K562 (cell line): ENCODE measurements around the gene QRICH1. TPM values are rescaled to one million over a fixed set of nuclear protein-coding genes. Genes with fewer than 3 reads are reported as not detected.

Experiments
- ATAC-seq: fragments of 200-7000 bp; cut with Tn5 transposase; 3 replicates; pipeline ENCODE4 v1.9.1; 2020; ENCODE audit warnings: moderate library complexity
- BruUV-seq: library from RNA; stranded (reverse); fragments of 400-500 nt; replicated peaks from 2 replicates; lab custom pipeline; 2021; lab: Mats Ljungman, UMichigan
- CTCF ChIA-PET: fragments of 300-600 bp; formaldehyde crosslinking; extraction: SDS; loops from one replicate; lab custom pipeline; 2021; ENCODE audit warnings: low intra/inter-chr PET ratio; lab: Yijun Ruan, JAX
- POLR2A ChIA-PET: fragments of 300-600, 350-650 bp; sonication (Branson Sonifier 250); formaldehyde crosslinking; extraction: SDS; loops from one replicate; lab custom pipeline; 2021; ENCODE audit warnings: antibody characterized with exemption, inconsistent platforms; lab: Yijun Ruan, JAX
- DNase-seq, 4 experiments: peaks; one replicate each; pipeline versions ENCODE4 v3.0.0 to v3.0.0-alpha.2; 2011 to 2018; ENCODE audit warnings: low spot score in 3 of 4, mixed read lengths in 3 of 4; ENCODE audit errors: extremely low read depth in 1 of 4
- FAIRE-seq: peaks from 2 replicates; lab custom pipeline; 2011; peaks lifted over from hg19 to GRCh38; lab: Jason Lieb, UNC
- H2AFZ ChIP-seq: 2 replicates; pipeline ENCODE4 v1.6.0; 2011; ENCODE audit warnings: low read depth, low read length, control low read depth, inconsistent platforms
- H3K27ac ChIP-seq: fragments of 200-600 bp; 3 replicates; pipeline ENCODE4 v1.8.0; 2011; ENCODE audit warnings: low read depth, mild to moderate bottlenecking, control low read depth, inconsistent platforms, low read length, moderate library complexity, mixed read lengths; ENCODE audit errors: extremely low read depth
- H3K27me3 ChIP-seq, 2 experiments: fragments of 300-600 bp in 1 of 2; 2 replicates in 1 of 2; 3 replicates in 1 of 2; pipeline versions ENCODE4 v1.6.0 to v1.8.0; 2011; ENCODE audit warnings: inconsistent platforms in 2 of 2, low read length in 2 of 2, mild to moderate bottlenecking in 1 of 2, mixed read lengths in 1 of 2, moderate library complexity in 1 of 2; ENCODE audit not compliant: control insufficient read depth in 2 of 2, insufficient read depth in 2 of 2
- H3K36me3 ChIP-seq: fragments of 300-600 bp; 3 replicates; pipeline ENCODE4 v1.8.0; 2011; ENCODE audit warnings: mild to moderate bottlenecking, low read length, inconsistent platforms; ENCODE audit not compliant: control insufficient read depth, insufficient read depth
- H3K4me1 ChIP-seq, 2 experiments: fragments of 200-600 bp in 1 of 2; replicated peaks in 1 of 2; 2 replicates in 1 of 2; 3 replicates in 1 of 2; pipeline versions ENCODE4 v1.5.1 to v1.8.0; 2011; ENCODE audit warnings: inconsistent platforms in 2 of 2, low read length in 2 of 2, mild to moderate bottlenecking in 1 of 2, mixed read lengths in 1 of 2, moderate library complexity in 1 of 2; ENCODE audit not compliant: control insufficient read depth in 2 of 2, insufficient read depth in 2 of 2
- H3K4me2 ChIP-seq: 2 replicates; pipeline ENCODE4 v1.6.1; 2011; ENCODE audit warnings: low read length, control low read depth, inconsistent platforms, mixed read lengths; ENCODE audit not compliant: insufficient read depth
- H3K4me3 ChIP-seq: fragments of 200-600 bp; sonication (generic), shearing (Covaris generic); 2 replicates; pipeline ENCODE4 v1.5.1; 2016; ENCODE audit warnings: control low read depth, inconsistent platforms
- H3K79me2 ChIP-seq: fragments of 200-600 bp; 3 replicates; pipeline ENCODE4 v1.8.0; 2011; ENCODE audit warnings: low read length, inconsistent platforms; ENCODE audit not compliant: control insufficient read depth, insufficient read depth
- H3K9ac ChIP-seq, 2 experiments: 2 replicates each; pipeline versions ENCODE4 v1.6.0 to v1.6.1; 2011; ENCODE audit warnings: low read depth in 2 of 2, low read length in 2 of 2, control low read depth in 1 of 2, inconsistent platforms in 1 of 2, mild to moderate bottlenecking in 1 of 2, mixed read lengths in 1 of 2; ENCODE audit not compliant: insufficient read depth in 1 of 2
- H3K9me1 ChIP-seq: one replicate; pipeline ENCODE4 v1.6.0; 2011; ENCODE audit warnings: inconsistent platforms, mild to moderate bottlenecking, low read length, moderate library complexity; ENCODE audit not compliant: control insufficient read depth, insufficient read depth
- H3K9me3 ChIP-seq: replicated peaks from 2 replicates; pipeline ENCODE4 v1.5.1; 2011; ENCODE audit warnings: low read depth, low read length, inconsistent platforms; ENCODE audit not compliant: control insufficient read depth, insufficient read depth
- H4K20me1 ChIP-seq: replicated peaks from 2 replicates; pipeline ENCODE4 v1.6.1; 2011; ENCODE audit warnings: low read length, inconsistent platforms, mixed read lengths; ENCODE audit not compliant: control insufficient read depth, insufficient read depth
- ARNT ChIP-seq, 2 experiments: fragments of 450-650 bp; IDR thresholded peaks; 2 replicates each; pipeline ENCODE4 v1.6.1; 2016; ENCODE audit warnings: mild to moderate bottlenecking in 1 of 2
- ATF1 ChIP-seq, 2 experiments: fragments of 450-650 bp in 1 of 2; IDR thresholded peaks; 2 replicates each; pipeline ENCODE4 v1.6.1; 2016; ENCODE audit warnings: missing compliant biosample characterization in 1 of 2, missing genetic modification characterization in 1 of 2
- CHD2 ChIP-seq: IDR thresholded peaks from 2 replicates; pipeline ENCODE4 v1.6.1; 2011; ENCODE audit warnings: low read depth, low read length
- CREM ChIP-seq: IDR thresholded peaks from 2 replicates; pipeline ENCODE4 v1.6.1; 2014; ENCODE audit warnings: antibody characterized with exemption, low read depth
- E4F1 ChIP-seq: fragments of 250-450 bp; sonication (Bioruptor Pico); IDR thresholded peaks from 2 replicates; pipeline ENCODE4 v1.5.0; 2021; ENCODE audit warnings: mild to moderate bottlenecking, borderline replicate concordance
- HMG20A ChIP-seq: fragments of 450-650 bp; formaldehyde crosslinking; conservative IDR thresholded peaks from 2 replicates; pipeline ENCODE4 v1.4.0; 2020; ENCODE audit warnings: mild to moderate bottlenecking, mixed read lengths
- LCOR ChIP-seq: sonication (generic); formaldehyde crosslinking; IDR thresholded peaks from 2 replicates; pipeline ENCODE4 v1.8.0; 2022; ENCODE audit warnings: mild to moderate bottlenecking, missing genetic modification reagents
- NR2C1 ChIP-seq, 2 experiments: fragments of 450-650 bp; IDR thresholded peaks; 2 replicates each; pipeline ENCODE4 v1.6.1; 2017; ENCODE audit warnings: mild to moderate bottlenecking in 2 of 2, antibody characterized with exemption in 1 of 2, inconsistent platforms in 1 of 2, missing compliant biosample characterization in 1 of 2, missing genetic modification characterization in 1 of 2
- PCBP2 ChIP-seq: fragments of 200-400 bp; formaldehyde crosslinking; IDR thresholded peaks from 2 replicates; pipeline ENCODE4 v1.6.1; 2018; ENCODE audit warnings: low read length, low read depth, mild to moderate bottlenecking, moderate library complexity; ENCODE audit not compliant: poor library complexity, severe bottlenecking
- TARDBP ChIP-seq: fragments of 450-650 bp; IDR thresholded peaks from 2 replicates; pipeline ENCODE4 v1.6.1; 2016
- ZNF175 ChIP-seq: fragments of 200-800 bp; sonication (Bioruptor generic); IDR thresholded peaks from 2 replicates; pipeline ENCODE4 v1.6.1; 2016; ENCODE audit warnings: low read depth, mild to moderate bottlenecking, missing genetic modification characterization, missing compliant biosample characterization
- ZNF512 ChIP-seq: IDR thresholded peaks from 2 replicates; pipeline ENCODE4 v1.6.1; 2016; ENCODE audit warnings: missing genetic modification characterization, missing compliant biosample characterization
- ZNF639 ChIP-seq, 2 experiments: fragments of 200-800 bp in 1 of 2; sonication (Bioruptor generic) in 1 of 2; sonication (generic) in 1 of 2; formaldehyde crosslinking in 1 of 2; IDR thresholded peaks in 1 of 2; conservative IDR thresholded peaks in 1 of 2; 2 replicates each; pipeline versions ENCODE4 v1.5.0 to v1.6.1; 2016 to 2020; ENCODE audit warnings: missing compliant biosample characterization in 1 of 2, missing genetic modification characterization in 1 of 2, missing genetic modification reagents in 1 of 2
- WGBS: fragments of 100-300 bp; shearing (Covaris generic); methylation state at CpG from one replicate; pipeline ENCODE4 v1.1.6; 2016; ENCODE audit warnings: low coverage, mixed read lengths; ENCODE audit not compliant: insufficient coverage; ENCODE audit errors: missing lambda C conversion rate; 5-methylcytosine and 5-hydroxymethylcytosine counted together
- in situ Hi-C: fragments of 300-500 bp; cut with MboI; formaldehyde crosslinking; loops from 4 replicates; pipeline ENCODE4 v1.15.0; 2018; ENCODE audit warnings: inconsistent platforms, mixed read lengths
- intact Hi-C: fragments of 100-400 bp; cut with micrococcal nuclease; formaldehyde crosslinking; loops from 2 replicates; pipeline ENCODE4 v1.14.2; 2022
- polyA plus RNA-seq, 8 experiments: library from polyadenylated mRNA; depleted of rRNA in 4 of 8; stranded (reverse) in 5 of 8; unstranded in 3 of 8; fragments of >200 nt; fragmentation: Nextera tagmentation in 2 of 8; fragmentation: Illumina TruSeq in 1 of 8; extraction: Ambion mirVana in 2 of 8; extraction: Trizol in 1 of 8; gene quantifications; 2 replicates each; pipeline versions ENCODE4 v1.2.1 to v1.2.3, GENCODE V29; 2011 to 2014; ENCODE audit warnings: inconsistent platforms in 1 of 8, missing spikeins in 1 of 8
- total RNA-seq, 7 experiments: library from RNA; depleted of rRNA in 6 of 7; stranded (reverse); fragments of >200 nt in 6 of 7; fragmentation: Illumina TruSeq in 2 of 7; extraction: Trizol in 2 of 7; gene quantifications; 2 replicates each; pipeline versions ENCODE4 v1.2.1 to v1.2.3, GENCODE V29; 2011 to 2021; ENCODE audit warnings: low replicate concordance in 1 of 7

The QRICH1 gene
- total and polyA plus RNA-seq, 9 of the 15 experiments (the other 6 are each of a cell fraction or from before 2014, with no cell fraction given) = 20.1 to 99.2 (median 56.7) TPM

- in situ Hi-C loops = no loop called here
Observed at GRCh38 chr3:48991851-48992545, 101.9 kb downstream of the QRICH1 start.

More at GRCh38 chr3:48991851-48992545, 101.9 kb downstream of the QRICH1 start:
- no peak overlapping the region for H2AFZ ChIP-seq
- peak overlapping the region in 1 of 2 experiments; percentile 23; a peak in 1 of 4 replicates for H3K9ac ChIP-seq
- no peaks in the 10 kb centered on the region for H3K9me1 ChIP-seq
- H3K9me3 ChIP-seq = no peaks in the 10 kb centered on the region
- H3K4me1 ChIP-seq = peaks cover 9 to 21% of the 10 kb centered on the region in 2 experiments
- no peak for DNase-seq
- H3K4me2 ChIP-seq = no peak overlapping the region
- no peak overlapping the region for H3K27ac ChIP-seq
- no peak for ATAC-seq
- H3K4me3 ChIP-seq = no peak overlapping the region
- intact Hi-C loops = no loop called here
- WGBS = 60% methylated on average over 5 of the region's 5 CpGs
- BruUV-seq = no TSS peak
- H3K79me2 ChIP-seq = no peaks in the 10 kb centered on the region
- POLR2A ChIA-PET = interaction anchor here (0.9 to 1.1 kb wide), 2 partner anchors 10 to 25 kb away, joined by 4 read pairs; no protein-coding TSS in a partner anchor
- CTCF ChIA-PET = no interaction called here
- TF ChIP-seq E4F1 (CRISPR knock-in tag) = no peak
- no peak for TF ChIP-seq ATF1 (CRISPR knock-in tag; IDR thresholded peaks at IDR 0.05)
- no peak for TF ChIP-seq ATF1 (tag; IDR thresholded peaks at IDR 0.05)
- TF ChIP-seq PCBP2 = no peak
- no peak for TF ChIP-seq NR2C1 (IDR thresholded peaks at IDR 0.05)
- TF ChIP-seq NR2C1 (tag; IDR thresholded peaks at IDR 0.05) = no peak
- TF ChIP-seq ZNF512 (tag) = no peak
- no peak for TF ChIP-seq ZNF175
- TF ChIP-seq LCOR (CRISPR knock-in tag) = no peak
- no peak for TF ChIP-seq HMG20A
- no peak for TF ChIP-seq ARNT (IDR thresholded peaks at IDR 0.05)
- TF ChIP-seq TARDBP = no peak
- no peak for TF ChIP-seq CHD2
- no peak for TF ChIP-seq ZNF639 (CRISPR knock-in tag; conservative IDR thresholded peaks at IDR 0.05 in 1 of 2, IDR thresholded peaks at IDR 0.05 in 1 of 2)
- TF ChIP-seq CREM = no peak
- no peak for FAIRE-seq
- no peaks in the 10 kb centered on the region for H3K27me3 ChIP-seq
- H3K36me3 ChIP-seq = no peaks in the 10 kb centered on the region
- no peaks in the 10 kb centered on the region for H4K20me1 ChIP-seq
